IPS-NIHi7 (cell line): ENCODE data around the gene HERC3.

Experiments
- DNase-seq: peaks from one replicate; pipeline ENCODE4 v3.0.0; 2012; ENCODE audit warnings: mixed read lengths; ENCODE audit errors: extremely low spot score

The HERC3 gene

GRCh38 chr4:88720451-88721428, 128.5 kb downstream of the HERC3 start:
- no peak for DNase-seq

GRCh38 chr4:88722276-88722780, 130.0 kb downstream of the HERC3 start:
- no peak for DNase-seq

GRCh38 chr4:88722828-88723227, 130.5 kb downstream of the HERC3 start:
- no peak for DNase-seq

- DNase-seq, result no peak
Observed at GRCh38 chr4:88724406-88724805, 132.1 kb downstream of the HERC3 start.

GRCh38 chr4:88725143-88725542, 132.9 kb downstream of the HERC3 start:
- DNase-seq, result no peak

- DNase-seq, result no peak
Observed at GRCh38 chr4:88725986-88726385, 133.7 kb downstream of the HERC3 start.

- no peak for DNase-seq
Observed at GRCh38 chr4:88728146-88728545, 135.9 kb downstream of the HERC3 start.

GRCh38 chr4:88729146-88729760, 137.0 kb downstream of the HERC3 start:
- DNase-seq, result no peak

- no peak for DNase-seq
Observed at GRCh38 chr4:88730811-88731210, 138.5 kb downstream of the HERC3 start.

GRCh38 chr4:88731381-88731780, 139.1 kb downstream of the HERC3 start:
- no peak for DNase-seq

- no peak for DNase-seq
Observed at GRCh38 chr4:88732714-88733368, 140.6 kb downstream of the HERC3 start.

- DNase-seq, result no peak
Observed at GRCh38 chr4:88734403-88734949, 142.2 kb downstream of the HERC3 start.

- no peak for DNase-seq
Observed at GRCh38 chr4:88735564-88735963, 143.3 kb downstream of the HERC3 start.

- no peak for DNase-seq
Observed at GRCh38 chr4:88736264-88736663, 144.0 kb downstream of the HERC3 start.

- DNase-seq, result no peak
Observed at GRCh38 chr4:88737307-88737941, 145.1 kb downstream of the HERC3 start.

GRCh38 chr4:88738180-88738579, 145.9 kb downstream of the HERC3 start:
- no peak for DNase-seq

- no peak for DNase-seq
Observed at GRCh38 chr4:88742561-88742960, 150.3 kb downstream of the HERC3 start.

- DNase-seq, result no peak
Observed at GRCh38 chr4:88743696-88744095, 151.4 kb downstream of the HERC3 start.

GRCh38 chr4:88744609-88745008, 152.3 kb downstream of the HERC3 start:
- DNase-seq, result no peak

GRCh38 chr4:88745175-88745574, 152.9 kb downstream of the HERC3 start:
- DNase-seq, result no peak

- no peak for DNase-seq
Observed at GRCh38 chr4:88745581-88746163, 153.4 kb downstream of the HERC3 start.
